Activated CD4-positive, alpha-beta T cell treated with anti-CD3 and anti-CD28 coated beads, Interleukin-2, amount 10 ng/mL, durations not matched to agents 24 days and 14 days (primary cell): ENCODE results near the gene ANKS1B. TPM values are rescaled to one million over a fixed set of nuclear protein-coding genes. Genes with fewer than 3 reads are reported as not detected.

Experiments
- DNase-seq: peaks from one replicate; pipeline ENCODE4 v3.0.0; 2022
- H3K27ac Mint-ChIP-seq: one replicate; pipeline ENCODE4 v1.8.0; 2022; ENCODE audit warnings: mild to moderate bottlenecking, mixed read lengths
- H3K27me3 Mint-ChIP-seq: one replicate; pipeline ENCODE4 v1.8.0; 2022; ENCODE audit warnings: mixed read lengths
- H3K36me3 Mint-ChIP-seq: one replicate; pipeline ENCODE4 v1.8.0; 2022; ENCODE audit warnings: low read depth, mild to moderate bottlenecking, mixed read lengths
- H3K4me1 Mint-ChIP-seq: one replicate; pipeline ENCODE4 v1.8.0; 2021; ENCODE audit warnings: mixed read lengths
- H3K4me3 Mint-ChIP-seq: one replicate; pipeline ENCODE4 v1.8.0; 2022; ENCODE audit warnings: mild to moderate bottlenecking, moderate library complexity, mixed read lengths
- H3K9me3 Mint-ChIP-seq: one replicate; pipeline ENCODE4 v1.8.0; 2021; ENCODE audit warnings: mixed read lengths
- intact Hi-C: fragments of 100-400 bp; cut with micrococcal nuclease; formaldehyde crosslinking; loops from one replicate; pipeline ENCODE4 v1.15.1; 2023
- total RNA-seq: library from RNA; stranded (reverse); gene quantifications from 2 replicates; pipeline ENCODE4 v1.2.3, GENCODE V29; 2022

Gene ANKS1B
- total RNA-seq, 1 donor from 2014 or later: 1.5 TPM

DNA sequence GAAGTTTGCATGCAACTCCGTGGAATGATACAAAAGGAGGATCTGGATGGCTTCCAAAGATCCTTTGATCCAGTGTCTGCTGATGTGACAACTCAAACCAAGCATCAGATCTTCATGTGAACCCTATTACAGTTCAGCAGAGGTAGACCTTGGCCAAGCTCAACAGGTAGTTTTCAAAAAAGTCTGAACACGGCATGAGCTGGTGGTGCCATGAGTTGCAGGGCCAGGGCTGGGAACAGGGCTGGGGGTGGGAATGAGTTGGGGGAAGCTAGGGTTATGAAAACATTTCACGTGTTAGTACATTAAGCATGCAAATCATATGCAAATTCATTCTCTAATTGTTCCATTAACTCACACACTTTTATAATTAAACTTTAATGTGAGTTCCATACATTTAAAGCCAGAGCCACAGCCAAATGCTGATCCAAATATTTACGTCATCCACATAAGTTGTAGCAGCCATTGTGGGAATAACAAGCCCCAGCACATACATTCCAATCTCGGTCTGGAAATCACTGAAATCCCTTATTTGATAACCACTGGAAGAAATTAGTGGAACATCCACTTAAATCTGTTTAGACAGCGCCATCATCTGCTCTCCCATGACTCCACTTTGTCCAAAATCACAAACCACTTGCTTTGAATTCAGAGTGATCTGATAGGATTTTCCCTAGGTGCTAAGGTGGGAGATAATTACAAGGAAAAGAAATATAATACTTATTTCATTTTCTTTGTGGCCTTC, 1181.1 kb downstream of the ANKS1B start:
- no peak for DNase-seq
- no peak overlapping the region for H3K27ac Mint-ChIP-seq
- no peaks in the 10 kb centered on the region for H3K36me3 Mint-ChIP-seq
- no peaks in the 10 kb centered on the region for H3K9me3 Mint-ChIP-seq
- H3K4me1 Mint-ChIP-seq: no peaks in the 10 kb centered on the region
- no peak overlapping the region for H3K4me3 Mint-ChIP-seq
- peaks cover 44% of the 10 kb centered on the region for H3K27me3 Mint-ChIP-seq
- intact Hi-C loops: no loop called here

DNA sequence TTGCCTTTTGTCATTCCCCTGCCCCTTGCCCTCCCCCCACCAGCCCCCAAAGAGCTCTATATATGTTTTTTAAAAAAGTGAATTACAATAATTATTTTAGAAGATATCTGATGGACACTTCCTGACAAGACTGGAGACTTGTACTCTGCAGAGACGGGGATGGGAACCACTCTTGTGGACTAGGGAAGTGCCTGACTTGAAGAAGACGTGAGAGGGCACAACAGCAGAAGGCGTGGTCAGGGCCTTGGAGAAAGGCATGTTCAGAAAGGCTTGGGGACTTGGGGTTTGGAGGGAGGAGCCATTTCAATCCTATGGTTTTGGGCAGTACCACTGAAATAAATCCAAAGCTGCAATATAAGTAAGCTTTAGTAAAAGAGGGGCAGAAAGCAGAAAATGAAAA, 1184.9 kb downstream of the ANKS1B start:
- Mint-ChIP-seq H3K27me3 (peaks cover 41% of the 10 kb centered on the region), H3K36me3 (no peaks in the 10 kb centered on the region), H3K4me1 (no peaks in the 10 kb centered on the region), H3K4me3 (no peak overlapping the region), H3K27ac (no peak overlapping the region), H3K9me3 (no peaks in the 10 kb centered on the region)
- DNase-seq: no peak
- intact Hi-C loops: no loop called here

DNA sequence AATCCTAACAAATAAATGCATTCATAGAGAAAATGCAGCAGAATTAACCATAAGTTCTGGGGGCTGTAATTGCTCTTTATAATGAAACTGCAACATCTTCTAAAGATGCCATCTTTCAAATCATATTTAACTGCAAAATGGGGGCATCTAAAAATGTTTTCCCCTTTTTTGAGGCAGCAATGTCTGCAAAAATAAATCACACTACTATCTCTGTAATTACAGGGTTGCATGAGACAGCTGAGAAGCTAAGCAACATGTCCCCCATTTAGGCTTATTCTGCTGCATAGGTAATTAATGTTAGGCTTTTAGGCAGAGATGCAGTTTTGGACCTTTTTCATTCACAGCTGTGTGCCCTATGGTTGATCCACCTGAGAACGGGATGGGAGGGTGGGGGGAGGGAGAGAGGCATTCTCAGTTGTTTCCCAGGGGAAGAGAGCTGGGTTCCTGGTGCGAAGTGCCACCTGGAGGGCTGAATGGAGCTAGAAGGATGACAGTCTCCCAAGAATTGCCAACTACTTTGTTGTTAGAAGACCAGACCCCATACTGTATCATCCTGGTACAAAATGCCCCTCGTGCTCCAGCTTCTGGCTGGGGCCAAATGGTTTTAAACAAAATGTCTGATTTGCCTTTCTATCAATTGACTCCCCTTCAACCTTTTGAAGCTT, 1185.5 kb downstream of the ANKS1B start:
- Mint-ChIP-seq H3K27ac (no peak overlapping the region), H3K4me3 (no peak overlapping the region), H3K9me3 (no peaks in the 10 kb centered on the region), H3K36me3 (no peaks in the 10 kb centered on the region), H3K27me3 (peaks cover 44% of the 10 kb centered on the region), H3K4me1 (no peaks in the 10 kb centered on the region)
- DNase-seq: no peak
- intact Hi-C loops: no loop called here

DNA sequence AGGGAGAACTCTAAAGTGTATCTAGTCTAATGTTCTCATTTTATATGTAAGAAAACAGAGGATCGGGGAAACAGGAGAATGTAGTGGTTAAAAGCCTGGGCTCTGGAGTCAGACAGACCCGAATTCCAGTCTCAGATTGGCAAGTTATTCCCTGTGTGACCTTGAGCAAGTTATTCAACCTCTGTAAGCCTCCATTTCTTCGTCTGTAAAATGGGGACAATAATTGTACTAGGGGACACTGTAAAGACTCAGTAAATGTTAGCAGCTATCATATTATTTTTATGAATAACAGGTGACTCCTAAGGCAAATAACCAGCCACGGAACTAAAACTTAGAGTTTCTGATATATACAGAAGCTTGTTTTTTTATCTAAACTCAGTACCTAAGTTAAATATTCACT, 1187.5 kb downstream of the ANKS1B start:
- Mint-ChIP-seq H3K27ac (no peak overlapping the region), H3K4me1 (no peaks in the 10 kb centered on the region), H3K9me3 (no peaks in the 10 kb centered on the region), H3K36me3 (no peaks in the 10 kb centered on the region), H3K4me3 (no peak overlapping the region), H3K27me3 (peaks cover 44% of the 10 kb centered on the region)
- intact Hi-C loops: no loop called here
- DNase-seq: no peak

DNA sequence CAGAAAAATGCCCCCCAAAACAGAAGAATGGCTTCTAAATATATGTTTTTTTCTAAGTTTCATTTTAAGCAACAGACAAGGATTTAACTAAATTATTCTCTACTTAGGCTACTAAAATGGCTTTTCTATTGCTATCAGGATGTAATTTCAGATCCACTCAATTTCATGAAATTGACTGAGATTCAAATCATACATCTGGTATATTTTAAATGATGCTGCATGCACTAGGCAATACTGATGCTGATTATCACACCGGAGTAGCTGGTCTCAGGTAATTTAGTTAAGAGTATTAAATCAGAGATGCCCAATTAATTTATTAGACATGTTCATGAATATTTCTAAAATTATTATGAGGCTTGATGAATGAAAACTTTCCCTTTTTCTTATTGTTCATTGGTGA, 1188.0 kb downstream of the ANKS1B start:
- Mint-ChIP-seq H3K4me3 (no peak overlapping the region), H3K4me1 (no peaks in the 10 kb centered on the region), H3K27ac (no peak overlapping the region), H3K36me3 (no peaks in the 10 kb centered on the region), H3K27me3 (peaks cover 44% of the 10 kb centered on the region), H3K9me3 (no peaks in the 10 kb centered on the region)
- intact Hi-C loops: no loop called here
- DNase-seq: no peak

DNA sequence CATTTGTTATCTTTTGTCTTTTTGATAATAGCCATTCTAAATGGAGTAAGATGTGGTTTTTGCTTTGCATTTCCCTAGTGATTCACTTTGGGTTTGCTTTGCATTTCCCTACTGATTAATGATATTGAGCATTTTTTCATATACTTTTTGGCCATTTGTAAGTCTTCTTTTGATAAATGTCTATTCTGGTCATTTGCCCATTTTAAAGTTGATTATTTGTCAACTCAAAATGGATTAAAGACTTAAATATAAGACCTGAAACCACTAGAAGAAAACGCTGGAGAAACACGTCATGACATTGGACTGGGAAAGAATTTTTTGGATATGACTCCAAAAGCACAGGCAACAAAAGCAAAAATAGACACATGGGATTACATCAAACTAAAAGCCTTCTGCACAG, 1191.6 kb downstream of the ANKS1B start:
- H3K4me3 Mint-ChIP-seq: no peak overlapping the region
- DNase-seq: no peak
- intact Hi-C loops: no loop called here
- H3K4me1 Mint-ChIP-seq: no peaks in the 10 kb centered on the region
- H3K27ac Mint-ChIP-seq: no peak overlapping the region
- H3K9me3 Mint-ChIP-seq: no peaks in the 10 kb centered on the region
- peaks cover 39% of the 10 kb centered on the region for H3K27me3 Mint-ChIP-seq
- no peaks in the 10 kb centered on the region for H3K36me3 Mint-ChIP-seq

DNA sequence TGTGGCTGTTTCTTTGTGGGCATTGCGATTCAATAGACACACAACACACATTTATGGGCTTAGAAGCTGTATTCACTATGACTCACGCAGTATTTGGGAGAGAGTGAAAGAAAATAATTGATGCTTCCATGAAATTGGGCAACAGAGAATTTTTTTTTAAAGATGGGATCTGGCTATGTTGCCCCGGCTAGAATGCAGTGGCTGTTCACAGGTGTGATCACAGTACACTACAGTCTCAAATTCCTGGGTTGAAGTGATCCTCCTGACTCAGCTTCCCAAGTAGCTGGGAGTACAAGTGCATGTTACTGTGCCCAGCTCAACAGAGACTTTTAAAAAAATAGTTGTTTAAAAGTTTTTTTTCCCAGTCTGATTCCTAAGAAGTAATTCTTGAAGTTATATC, 1193.3 kb downstream of the ANKS1B start:
- Mint-ChIP-seq H3K9me3 (no peaks in the 10 kb centered on the region), H3K27ac (no peak overlapping the region), H3K4me3 (no peak overlapping the region), H3K27me3 (peaks cover 33% of the 10 kb centered on the region), H3K36me3 (no peaks in the 10 kb centered on the region), H3K4me1 (no peaks in the 10 kb centered on the region)
- no peak for DNase-seq
- intact Hi-C loops: no loop called here

DNA sequence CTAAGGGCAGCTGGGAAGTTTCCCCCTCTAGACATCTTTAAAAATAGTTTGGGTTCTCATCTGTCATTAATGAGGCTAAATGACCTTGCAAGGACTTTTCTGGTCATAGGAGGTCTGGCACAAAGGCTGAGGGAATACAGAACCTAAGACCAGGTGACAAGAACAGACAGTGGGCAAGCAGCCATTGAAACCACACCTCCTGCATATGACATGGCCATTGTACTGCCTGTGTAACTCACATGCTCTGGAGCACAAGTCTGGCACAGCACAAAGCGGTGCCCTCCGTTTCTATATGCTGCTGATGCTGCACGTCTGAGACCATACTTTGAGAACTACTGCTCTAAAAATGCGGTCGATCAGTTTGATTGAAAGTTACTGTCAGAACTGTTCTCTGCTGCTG, 1196.3 kb downstream of the ANKS1B start:
- intact Hi-C loops: no loop called here
- Mint-ChIP-seq H3K27ac (no peak overlapping the region), H3K9me3 (no peaks in the 10 kb centered on the region), H3K27me3 (peaks cover 29% of the 10 kb centered on the region), H3K4me3 (no peak overlapping the region), H3K36me3 (no peaks in the 10 kb centered on the region), H3K4me1 (no peaks in the 10 kb centered on the region)
- no peak for DNase-seq

DNA sequence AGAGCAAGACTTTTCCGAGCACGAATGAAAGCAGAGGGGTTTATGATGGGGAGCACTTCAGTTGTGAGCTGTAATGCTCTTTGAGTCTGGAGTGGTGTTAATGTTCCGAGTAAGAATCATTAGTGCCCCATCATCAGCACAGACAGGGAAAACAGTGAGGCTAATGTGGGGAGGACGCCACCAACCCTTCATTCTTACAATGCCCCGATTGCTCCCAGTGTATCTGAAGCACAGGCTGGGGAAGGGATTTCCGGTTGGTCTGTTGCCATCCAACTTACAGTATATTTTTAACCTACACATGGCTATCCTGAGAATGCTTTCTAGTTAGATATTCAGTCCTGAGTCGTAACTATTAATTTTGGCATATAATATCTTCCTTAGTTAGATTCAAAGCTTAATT, 1198.1 kb downstream of the ANKS1B start:
- Mint-ChIP-seq H3K36me3 (no peaks in the 10 kb centered on the region), H3K9me3 (no peaks in the 10 kb centered on the region), H3K27ac (no peak overlapping the region), H3K4me1 (no peaks in the 10 kb centered on the region), H3K27me3 (peaks cover 23% of the 10 kb centered on the region), H3K4me3 (no peak overlapping the region)
- intact Hi-C loops: no loop called here
- no peak for DNase-seq

DNA sequence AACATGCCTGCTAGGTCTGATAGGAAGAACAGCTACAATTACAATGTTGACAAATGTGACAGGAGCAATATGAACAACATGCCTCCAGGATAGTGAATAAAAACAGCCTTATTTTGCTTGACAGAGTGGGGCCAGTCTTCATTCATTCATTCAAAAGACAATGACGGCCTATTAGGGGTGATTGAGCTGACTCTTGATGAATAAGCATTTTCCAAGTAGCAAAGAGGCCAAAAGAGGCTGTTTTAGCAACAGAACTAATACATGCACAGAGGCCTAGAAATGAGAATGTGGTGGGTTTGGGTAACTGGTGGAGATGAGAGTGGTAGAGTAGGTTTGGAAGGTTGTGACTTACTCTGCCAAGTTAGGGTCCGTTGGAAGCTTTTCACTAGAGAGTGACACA, 1201.3 kb downstream of the ANKS1B start:
- H3K27ac Mint-ChIP-seq: no peak overlapping the region
- H3K4me3 Mint-ChIP-seq: no peak overlapping the region
- no peaks in the 10 kb centered on the region for H3K9me3 Mint-ChIP-seq
- DNase-seq: no peak
- no peaks in the 10 kb centered on the region for H3K4me1 Mint-ChIP-seq
- H3K27me3 Mint-ChIP-seq: peaks cover 24% of the 10 kb centered on the region
- intact Hi-C loops: no loop called here
- no peaks in the 10 kb centered on the region for H3K36me3 Mint-ChIP-seq

DNA sequence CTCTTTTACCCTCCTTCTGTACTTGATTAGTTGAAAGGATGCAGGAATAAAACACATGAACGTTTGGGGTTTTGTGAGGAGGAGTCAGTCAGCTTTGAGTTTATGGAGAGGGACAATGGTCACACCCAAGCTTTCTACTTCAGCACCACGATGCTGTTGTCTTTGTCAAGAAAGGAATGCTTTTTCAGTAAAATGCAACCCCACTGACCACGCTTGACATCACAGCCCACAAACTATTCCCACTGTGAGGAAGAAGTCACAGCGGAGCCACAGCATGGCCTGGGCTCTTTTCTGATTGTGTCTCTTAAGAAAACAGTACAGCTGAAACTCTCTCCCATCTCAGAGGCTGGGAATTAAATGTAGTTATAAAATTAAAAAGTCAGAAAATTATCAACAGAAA, 1204.5 kb downstream of the ANKS1B start:
- H3K9me3 Mint-ChIP-seq: no peaks in the 10 kb centered on the region
- no peaks in the 10 kb centered on the region for H3K4me1 Mint-ChIP-seq
- intact Hi-C loops: no loop called here
- peaks cover 20% of the 10 kb centered on the region for H3K27me3 Mint-ChIP-seq
- DNase-seq: no peak
- no peaks in the 10 kb centered on the region for H3K36me3 Mint-ChIP-seq
- H3K27ac Mint-ChIP-seq: no peak overlapping the region
- no peak overlapping the region for H3K4me3 Mint-ChIP-seq

DNA sequence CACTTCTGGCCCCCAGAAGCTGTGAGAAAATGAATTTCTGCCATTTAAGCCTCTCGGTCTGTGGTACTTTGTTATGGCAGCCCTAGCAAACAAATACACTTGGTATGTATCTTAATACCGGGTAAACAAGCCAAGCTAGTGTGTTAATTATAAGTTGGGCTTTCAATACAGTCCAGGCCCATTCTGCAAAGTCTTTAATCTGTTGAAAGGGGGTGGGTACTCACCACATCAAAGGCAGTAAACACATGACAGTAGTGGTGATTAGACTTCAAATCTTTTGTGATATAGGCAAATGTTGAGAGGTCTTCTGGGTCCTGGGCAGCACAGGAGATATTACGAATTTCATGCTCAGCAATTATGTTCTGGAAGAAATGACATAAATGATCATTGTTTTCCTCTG, 1211.9 kb downstream of the ANKS1B start:
- Mint-ChIP-seq H3K9me3 (no peaks in the 10 kb centered on the region), H3K36me3 (no peaks in the 10 kb centered on the region), H3K4me3 (no peak overlapping the region), H3K27ac (no peak overlapping the region), H3K4me1 (no peaks in the 10 kb centered on the region), H3K27me3 (peaks cover 3% of the 10 kb centered on the region)
- DNase-seq: no peak
- intact Hi-C loops: no loop called here

DNA sequence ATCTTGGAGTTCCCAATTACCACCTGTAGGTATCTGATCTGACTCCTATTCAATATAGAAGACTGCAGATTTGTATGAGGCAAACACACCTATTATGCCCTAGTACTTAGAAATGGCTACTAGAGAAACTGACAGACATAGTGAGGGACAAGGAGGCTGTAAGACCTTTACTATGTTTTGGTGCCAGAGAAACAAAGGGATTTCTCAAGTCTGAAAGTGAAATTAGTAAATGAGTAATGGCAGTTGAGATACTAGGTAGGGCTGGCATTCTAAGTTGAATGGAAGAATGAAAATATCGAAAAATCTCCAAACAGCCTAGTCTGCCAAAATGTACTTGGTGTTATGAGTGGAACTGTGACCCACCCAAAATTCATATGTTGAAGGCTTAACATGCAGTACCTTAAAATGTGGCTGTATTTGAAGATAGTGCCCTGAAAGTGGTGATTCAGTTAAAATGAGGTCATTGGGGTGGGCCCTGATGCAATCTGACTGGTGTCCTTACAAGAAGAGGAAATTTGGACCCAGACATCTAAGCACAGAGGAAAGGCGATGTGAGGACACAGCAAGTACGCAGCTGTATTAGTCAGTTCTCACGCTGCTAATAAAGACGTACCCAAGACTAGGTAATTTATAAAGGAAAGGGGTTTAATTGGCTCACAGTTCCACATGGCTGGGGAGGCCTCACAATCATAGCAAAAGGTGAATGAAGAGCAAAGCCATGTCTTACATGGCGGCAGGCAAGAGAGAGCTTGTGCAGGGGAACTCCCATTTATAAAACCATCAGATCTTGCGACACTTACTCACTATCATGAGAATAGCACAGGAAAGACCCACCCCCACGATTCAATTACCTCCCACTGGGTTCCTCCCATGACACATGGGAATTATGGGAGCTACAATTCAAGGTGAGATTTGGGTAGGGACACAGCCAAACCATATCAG, 1212.7 kb downstream of the ANKS1B start:
- H3K27me3 Mint-ChIP-seq: peaks cover 6% of the 10 kb centered on the region

DNA sequence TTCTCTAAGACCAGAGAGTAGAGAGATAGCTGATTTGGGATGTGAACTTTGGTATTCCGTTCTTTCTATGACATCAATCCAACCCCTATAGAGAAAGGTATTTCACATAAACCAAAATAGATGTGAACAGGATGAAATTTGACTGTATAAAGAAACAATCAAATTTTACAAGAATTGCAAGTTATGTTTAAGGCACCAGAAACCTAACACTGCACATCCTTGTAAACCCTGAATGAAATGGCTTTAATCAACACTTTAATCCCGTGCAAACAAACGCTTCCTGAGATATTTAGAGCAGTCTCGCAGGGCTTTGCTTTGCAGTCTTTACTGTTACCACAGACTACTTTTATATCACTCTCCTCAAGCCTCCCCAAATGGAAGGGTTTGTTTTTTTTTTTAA, 1214.5 kb downstream of the ANKS1B start:
- intact Hi-C loops: no loop called here
- no peak for DNase-seq
- H3K36me3 Mint-ChIP-seq: no peaks in the 10 kb centered on the region
- no peaks in the 10 kb centered on the region for H3K9me3 Mint-ChIP-seq
- H3K27me3 Mint-ChIP-seq: peaks cover 3% of the 10 kb centered on the region
- no peak overlapping the region for H3K4me3 Mint-ChIP-seq
- H3K4me1 Mint-ChIP-seq: no peaks in the 10 kb centered on the region
- no peak overlapping the region for H3K27ac Mint-ChIP-seq

More for the DNA sequence above, 1212.7 kb downstream of the ANKS1B start:
- no peak for DNase-seq
- H3K9me3 Mint-ChIP-seq: no peaks in the 10 kb centered on the region
- H3K36me3 Mint-ChIP-seq: no peaks in the 10 kb centered on the region
- intact Hi-C loops: no loop called here
- H3K27ac Mint-ChIP-seq: peak overlapping the region; percentile 11
- no peak overlapping the region for H3K4me3 Mint-ChIP-seq
- H3K4me1 Mint-ChIP-seq: no peaks in the 10 kb centered on the region
